ENCODE data around the gene MGAT4B.
"Not testable (repeated sequence)": the region's sequence is repeated elsewhere in the genome, so short reads cannot be mapped to it uniquely, and the experiment has no call there.

Gene MGAT4B

DNA sequence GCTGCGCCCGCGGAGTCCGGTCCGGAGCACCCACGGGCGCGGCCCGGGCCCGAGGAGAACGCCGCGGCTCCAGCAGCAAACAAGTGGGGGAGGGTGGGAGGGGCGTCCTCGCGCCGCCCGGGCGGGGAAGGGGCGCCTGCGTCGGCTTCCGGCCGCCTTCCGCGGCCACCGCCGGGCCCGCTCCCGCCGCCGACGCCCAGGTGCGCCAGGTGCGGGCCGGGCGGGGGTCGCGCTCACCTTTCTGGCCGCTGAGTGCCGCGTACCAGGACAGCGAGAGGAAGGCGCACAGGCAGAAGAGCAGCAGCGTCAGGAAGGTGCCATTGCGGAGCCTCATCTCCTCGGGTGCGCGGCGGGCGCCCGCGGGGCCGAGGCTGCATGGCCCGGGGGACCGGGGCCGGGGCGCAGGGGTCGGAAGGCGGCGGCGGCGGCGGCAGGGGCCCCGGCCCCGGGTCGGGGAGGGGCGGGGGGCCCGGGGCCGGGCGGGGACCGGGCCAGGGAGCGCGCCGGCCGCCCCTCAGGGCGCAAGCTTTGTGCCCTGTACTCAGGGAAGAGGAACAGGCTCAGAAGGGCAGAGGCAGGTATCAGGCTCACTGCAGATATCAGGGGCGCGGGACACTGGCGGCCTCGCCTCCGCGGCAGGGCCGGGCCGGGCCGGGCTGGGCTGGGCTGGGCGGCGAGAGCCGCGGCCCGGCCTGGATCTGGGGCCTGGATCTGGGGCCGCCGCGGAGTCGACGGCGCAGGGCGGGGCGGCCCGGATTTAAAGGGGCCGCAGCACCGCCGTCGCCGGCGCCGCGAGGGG is at the start of gene MGAT4B:
MGAT4B (minus strand) TSS at position 617 of the 799 bp plus-strand sequence; CDS start at position 334, 283 bp downstream.
- peaks cover 31% of the 10 kb centered on the region for H3K4me1 Mint-ChIP-seq
- no peaks in the 10 kb centered on the region for H3K9me3 Mint-ChIP-seq
- CTCF ChIA-PET, result interaction anchor here (1.4 kb wide), 1 partner anchor 10 kb away, joined by 4 read pairs; no protein-coding TSS in a partner anchor
- H3K27ac Mint-ChIP-seq, result peak within 1 kb of the TSS; percentile 75
- H3K27me3 Mint-ChIP-seq, result peaks cover 4% of the 10 kb centered on the region
- peak; percentile 76 for DNase-seq
- H3K4me3 Mint-ChIP-seq, result peak within 1 kb of the TSS; percentile 74
- H3K36me3 Mint-ChIP-seq, result peaks cover 6% of the 10 kb centered on the region

DNA sequence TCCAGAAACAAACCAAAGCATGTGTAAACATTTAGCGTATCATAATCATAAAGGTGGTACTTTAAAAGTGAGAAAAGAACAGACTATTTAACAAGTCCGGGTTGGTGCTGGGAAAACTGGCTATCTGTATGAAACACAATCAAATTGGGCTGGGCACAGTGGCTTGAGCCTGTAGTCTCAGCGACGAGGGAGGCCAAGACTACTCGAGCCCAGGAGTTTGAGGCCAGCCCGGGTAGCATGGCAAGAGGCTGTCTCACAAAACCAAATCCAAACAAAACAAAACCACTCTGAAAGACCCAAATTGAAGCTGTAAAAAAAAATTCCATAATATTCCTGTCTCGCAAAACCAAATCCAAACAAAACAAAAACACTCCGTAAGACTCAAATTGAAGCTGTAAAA is 47.7 kb upstream of the MGAT4B start:
- peaks cover 11% of the 10 kb centered on the region for H3K4me1 Mint-ChIP-seq
- no peaks in the 10 kb centered on the region for H3K27me3 Mint-ChIP-seq
- H3K27ac Mint-ChIP-seq, result no peak overlapping the region
- CTCF ChIA-PET, result no interaction called here
- no peak for DNase-seq
- H3K36me3 Mint-ChIP-seq, result peaks cover 4% of the 10 kb centered on the region
- no peak overlapping the region for H3K4me3 Mint-ChIP-seq
- no peaks in the 10 kb centered on the region for H3K9me3 Mint-ChIP-seq

DNA sequence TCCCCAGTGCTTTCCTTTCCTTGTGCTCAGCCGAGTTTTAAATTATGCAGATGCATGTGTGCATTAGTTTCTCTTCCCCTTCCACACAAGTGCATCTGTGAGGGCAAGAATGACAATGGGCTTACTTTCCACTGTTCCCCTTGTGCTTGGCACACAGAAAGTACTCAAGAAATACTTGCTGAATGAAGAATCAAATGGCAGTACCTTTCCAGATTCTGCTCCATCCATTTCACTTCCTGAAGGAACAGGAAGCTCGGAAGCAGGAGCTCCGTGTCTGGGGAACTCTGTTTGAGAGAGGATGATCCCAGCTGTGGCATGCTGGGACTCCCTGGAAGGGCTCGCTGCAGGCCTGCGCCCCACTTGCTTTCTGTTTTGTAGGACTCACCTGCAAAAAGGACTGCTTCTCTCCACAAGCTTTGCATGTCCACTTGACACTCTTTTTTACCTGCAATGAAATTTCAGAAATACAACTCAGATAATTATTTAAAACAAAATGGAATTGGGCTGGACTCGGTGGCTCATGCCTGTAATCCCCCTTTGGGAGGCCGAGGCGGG is 46.4 kb upstream of the MGAT4B start:
- H3K4me3 Mint-ChIP-seq, result no peak overlapping the region
- peaks cover 7% of the 10 kb centered on the region for H3K4me1 Mint-ChIP-seq
- CTCF ChIA-PET, result no interaction called here
- no peaks in the 10 kb centered on the region for H3K9me3 Mint-ChIP-seq
- H3K36me3 Mint-ChIP-seq, result peaks cover 4% of the 10 kb centered on the region
- H3K27me3 Mint-ChIP-seq, result no peaks in the 10 kb centered on the region
- no peak overlapping the region for H3K27ac Mint-ChIP-seq
- DNase-seq, result no peak

DNA sequence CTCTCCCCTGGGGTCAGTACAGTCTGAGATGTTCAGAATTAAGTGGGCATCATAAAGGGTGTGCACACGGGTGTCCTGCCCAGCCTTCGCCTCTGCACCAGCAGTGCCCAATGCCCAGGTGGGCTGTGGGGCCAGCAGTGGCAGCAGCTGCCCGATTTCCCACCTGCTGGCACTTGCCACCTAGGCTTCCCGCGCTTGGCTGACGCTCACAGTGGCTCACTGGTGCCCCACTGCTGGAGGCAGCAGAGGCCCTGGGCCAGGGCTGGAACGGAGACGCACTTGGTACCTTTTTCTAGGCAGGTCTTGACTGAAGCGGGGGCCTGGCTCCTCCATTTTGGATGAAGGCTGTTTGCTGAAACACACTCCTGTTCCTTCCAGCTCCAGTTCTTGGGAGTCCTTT is 35.0 kb upstream of the MGAT4B start:
- CTCF ChIA-PET, result no interaction called here
- H3K36me3 Mint-ChIP-seq, result peaks cover 19% of the 10 kb centered on the region
- DNase-seq, result no peak
- H3K9me3 Mint-ChIP-seq, result peaks cover 3% of the 10 kb centered on the region
- H3K27ac Mint-ChIP-seq, result no peak overlapping the region
- H3K27me3 Mint-ChIP-seq, result no peaks in the 10 kb centered on the region
- H3K4me3 Mint-ChIP-seq, result no peak overlapping the region
- peaks cover 7% of the 10 kb centered on the region for H3K4me1 Mint-ChIP-seq

DNA sequence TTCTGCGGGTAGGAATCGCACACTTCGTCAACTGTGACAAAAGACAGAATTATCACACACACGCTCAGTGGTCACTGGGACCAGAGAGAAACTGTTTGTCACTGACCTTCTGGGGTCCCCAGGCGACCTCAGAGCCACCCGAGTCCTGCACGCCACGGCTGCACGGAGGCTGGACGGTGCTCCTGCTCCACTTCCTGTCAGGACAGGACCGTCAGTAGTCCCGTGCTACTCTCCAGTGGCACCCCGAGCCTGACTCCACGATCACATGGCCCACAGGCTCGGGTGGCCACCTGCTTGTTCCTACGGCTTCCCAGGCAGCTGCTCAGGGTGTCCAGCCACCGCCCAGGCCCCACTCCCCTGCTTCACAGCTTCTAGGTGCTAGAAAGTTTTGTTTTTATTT is 34.1 kb upstream of the MGAT4B start:
- peaks cover 3% of the 10 kb centered on the region for H3K9me3 Mint-ChIP-seq
- CTCF ChIA-PET, result no interaction called here
- no peak overlapping the region for H3K4me3 Mint-ChIP-seq
- no peak overlapping the region for H3K27ac Mint-ChIP-seq
- H3K4me1 Mint-ChIP-seq, result peaks cover 15% of the 10 kb centered on the region
- H3K27me3 Mint-ChIP-seq, result no peaks in the 10 kb centered on the region
- no peak for DNase-seq
- peaks cover 26% of the 10 kb centered on the region for H3K36me3 Mint-ChIP-seq

DNA sequence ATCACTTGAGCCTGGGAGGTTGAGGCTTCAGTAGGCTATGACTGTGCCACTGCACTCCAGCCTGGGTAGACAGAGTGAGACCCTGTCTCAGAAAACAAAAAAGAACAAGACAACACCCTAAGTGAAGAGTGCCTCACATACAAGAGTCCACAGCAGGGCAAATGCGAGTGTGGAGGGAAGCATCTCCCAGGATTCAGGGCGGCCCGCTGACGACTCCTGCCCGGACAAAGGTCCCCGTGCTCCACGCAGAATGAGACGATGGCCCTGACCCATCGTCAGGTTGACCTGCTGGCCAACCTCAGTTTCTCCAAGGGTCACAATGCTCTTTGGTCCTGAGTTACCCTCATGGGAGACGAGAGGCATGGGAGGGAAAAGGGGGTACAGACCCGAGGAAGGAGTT is 33.7 kb upstream of the MGAT4B start:
- H3K36me3 Mint-ChIP-seq, result peaks cover 29% of the 10 kb centered on the region

DNA sequence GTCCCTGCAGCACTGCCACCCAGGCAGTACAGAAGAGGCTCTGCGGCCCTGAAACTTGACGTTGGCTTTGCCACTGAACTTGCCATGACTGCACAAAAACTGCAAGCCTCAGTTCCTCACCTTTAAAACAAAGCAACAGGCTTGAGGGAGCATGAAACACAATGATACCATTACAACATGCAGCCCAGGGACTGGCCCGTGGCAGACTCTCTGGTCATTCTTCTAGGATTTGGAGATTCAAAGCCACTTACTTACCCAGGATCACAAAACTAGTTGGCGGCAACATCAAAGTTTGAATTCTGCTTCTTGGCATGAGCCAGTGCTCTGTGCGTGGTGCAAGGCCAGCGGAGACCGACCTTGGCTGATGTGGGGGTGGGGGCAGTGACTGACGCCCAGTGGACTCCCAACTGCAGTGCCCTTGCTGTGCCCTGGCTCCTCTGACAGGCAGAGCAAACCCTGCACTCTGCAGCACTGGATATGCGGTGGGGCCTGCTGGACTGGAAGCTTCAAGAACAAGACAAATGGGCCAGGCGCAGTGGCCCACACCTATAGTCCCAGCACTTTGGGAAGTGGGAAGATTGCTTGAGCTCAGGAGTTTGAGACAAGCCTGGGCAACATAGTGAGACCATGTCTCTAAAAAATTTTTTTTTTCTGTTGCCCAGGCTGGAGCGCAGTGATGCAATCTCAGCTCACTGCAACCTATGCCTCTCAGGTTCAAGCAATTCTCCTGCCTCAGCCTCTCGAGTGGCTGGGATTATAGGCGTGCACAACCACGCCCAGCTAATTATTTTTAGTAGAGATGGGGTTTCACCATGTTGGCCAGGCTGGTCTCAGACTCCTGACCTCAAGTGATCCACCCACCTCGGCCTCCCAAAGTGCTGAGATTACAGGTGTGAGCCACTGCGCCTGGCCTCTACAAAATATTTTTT is 32.9 kb upstream of the MGAT4B start:
- DNase-seq, result no peak
- H3K4me1 Mint-ChIP-seq, result peaks cover 16% of the 10 kb centered on the region
- H3K27ac Mint-ChIP-seq, result peak overlapping the region; percentile 42
- H3K36me3 Mint-ChIP-seq, result peaks cover 29% of the 10 kb centered on the region
- no peaks in the 10 kb centered on the region for H3K27me3 Mint-ChIP-seq
- H3K9me3 Mint-ChIP-seq, result no peaks in the 10 kb centered on the region
- no peak overlapping the region for H3K4me3 Mint-ChIP-seq
- CTCF ChIA-PET, result no interaction called here

More for the DNA sequence above, 33.7 kb upstream of the MGAT4B start:
- peaks cover 16% of the 10 kb centered on the region for H3K4me1 Mint-ChIP-seq
- no peak overlapping the region for H3K27ac Mint-ChIP-seq
- no peak overlapping the region for H3K4me3 Mint-ChIP-seq
- no peak for DNase-seq
- no peaks in the 10 kb centered on the region for H3K27me3 Mint-ChIP-seq
- CTCF ChIA-PET, result no interaction called here
- H3K9me3 Mint-ChIP-seq, result peaks cover 3% of the 10 kb centered on the region

DNA sequence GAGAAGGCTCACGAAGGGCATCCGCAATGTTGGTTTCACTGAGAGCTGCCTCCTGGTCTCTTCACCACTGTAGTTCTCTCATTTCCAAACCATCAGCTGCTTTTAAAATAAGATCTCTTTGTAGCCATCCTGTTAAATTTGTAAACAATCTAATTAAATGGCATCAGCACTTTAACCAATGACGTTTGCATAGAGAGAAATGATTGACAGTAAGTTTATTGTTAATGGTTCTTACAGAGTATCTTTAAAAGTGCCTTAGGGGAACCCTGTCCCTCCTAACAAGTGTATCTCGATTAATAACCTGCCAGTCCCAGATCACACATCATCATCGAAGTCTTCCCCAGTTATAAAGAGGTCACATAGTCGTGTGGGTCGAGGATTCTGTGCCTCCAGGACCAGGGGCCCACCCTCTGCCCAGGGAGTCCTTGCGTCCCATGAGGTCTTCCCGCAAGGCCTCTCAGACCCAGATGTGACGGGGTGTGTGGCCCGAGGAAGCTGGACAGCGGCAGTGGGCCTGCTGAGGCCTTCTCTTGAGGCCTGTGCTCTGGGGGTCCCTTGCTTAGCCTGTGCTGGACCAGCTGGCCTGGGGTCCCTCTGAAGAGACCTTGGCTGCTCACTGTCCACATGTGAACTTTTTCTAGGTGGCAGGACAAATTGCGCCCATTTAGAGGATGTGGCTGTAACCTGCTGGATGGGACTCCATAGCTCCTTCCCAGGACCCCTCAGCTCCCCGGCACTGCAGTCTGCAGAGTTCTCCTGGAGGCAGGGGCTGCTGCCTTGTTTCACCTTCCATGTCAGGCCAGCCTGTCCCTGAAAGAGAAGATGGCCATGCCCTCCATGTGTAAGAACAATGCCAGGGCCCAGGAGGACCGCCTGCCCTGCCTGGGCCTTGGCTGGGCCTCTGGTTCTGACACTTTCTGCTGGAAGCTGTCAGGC is 30.7 kb upstream of the MGAT4B start:
- H3K36me3 Mint-ChIP-seq, result peaks cover 45% of the 10 kb centered on the region
- CTCF ChIA-PET, result interaction anchor here (0.5 to 1.4 kb wide), 4 partner anchors 34 to 105 kb away, joined by 3 to 12 read pairs (median 3); partner anchors contain the start of gene MAML1
- peak overlapping the region; percentile 4 for H3K4me3 Mint-ChIP-seq

DNA sequence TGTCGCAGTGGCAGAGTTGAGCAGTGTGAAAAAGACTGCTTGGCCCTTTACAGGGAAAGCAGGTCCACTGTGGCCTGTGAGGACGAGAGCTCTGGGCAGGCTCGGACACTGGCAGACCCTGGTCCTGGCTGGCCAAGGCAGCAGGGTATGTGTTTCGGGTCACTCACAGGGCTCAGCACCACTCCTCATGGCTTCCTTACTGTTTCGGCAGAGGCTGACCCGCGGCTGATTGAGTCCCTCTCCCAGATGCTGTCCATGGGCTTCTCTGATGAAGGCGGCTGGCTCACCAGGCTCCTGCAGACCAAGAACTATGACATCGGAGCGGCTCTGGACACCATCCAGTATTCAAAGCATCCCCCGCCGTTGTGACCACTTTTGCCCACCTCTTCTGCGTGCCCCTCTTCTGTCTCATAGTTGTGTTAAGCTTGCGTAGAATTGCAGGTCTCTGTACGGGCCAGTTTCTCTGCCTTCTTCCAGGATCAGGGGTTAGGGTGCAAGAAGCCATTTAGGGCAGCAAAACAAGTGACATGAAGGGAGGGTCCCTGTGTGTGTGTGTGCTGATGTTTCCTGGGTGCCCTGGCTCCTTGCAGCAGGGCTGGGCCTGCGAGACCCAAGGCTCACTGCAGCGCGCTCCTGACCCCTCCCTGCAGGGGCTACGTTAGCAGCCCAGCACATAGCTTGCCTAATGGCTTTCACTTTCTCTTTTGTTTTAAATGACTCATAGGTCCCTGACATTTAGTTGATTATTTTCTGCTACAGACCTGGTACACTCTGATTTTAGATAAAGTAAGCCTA is 29.8 kb upstream of the MGAT4B start:
- H3K36me3 Mint-ChIP-seq, result peaks cover 49% of the 10 kb centered on the region
- H3K4me1 Mint-ChIP-seq, result peaks cover 16% of the 10 kb centered on the region
- H3K27ac Mint-ChIP-seq, result peak overlapping the region; percentile 89
- CTCF ChIA-PET, result interaction anchor here (0.5 to 1.4 kb wide), 5 partner anchors 33 to 363 kb away, joined by 3 to 12 read pairs (median 3); partner anchors contain the start of gene MAML1
- H3K9me3 Mint-ChIP-seq, result no peaks in the 10 kb centered on the region
- H3K4me3 Mint-ChIP-seq, result peak overlapping the region; percentile 9
- peak; percentile 79 for DNase-seq
- no peaks in the 10 kb centered on the region for H3K27me3 Mint-ChIP-seq

More for the DNA sequence above, 30.7 kb upstream of the MGAT4B start:
- Mint-ChIP-seq H3K27me3 (no peaks in the 10 kb centered on the region), H3K9me3 (no peaks in the 10 kb centered on the region), H3K27ac (peak overlapping the region; percentile 89), H3K4me1 (peaks cover 16% of the 10 kb centered on the region)
- no peak for DNase-seq

DNA sequence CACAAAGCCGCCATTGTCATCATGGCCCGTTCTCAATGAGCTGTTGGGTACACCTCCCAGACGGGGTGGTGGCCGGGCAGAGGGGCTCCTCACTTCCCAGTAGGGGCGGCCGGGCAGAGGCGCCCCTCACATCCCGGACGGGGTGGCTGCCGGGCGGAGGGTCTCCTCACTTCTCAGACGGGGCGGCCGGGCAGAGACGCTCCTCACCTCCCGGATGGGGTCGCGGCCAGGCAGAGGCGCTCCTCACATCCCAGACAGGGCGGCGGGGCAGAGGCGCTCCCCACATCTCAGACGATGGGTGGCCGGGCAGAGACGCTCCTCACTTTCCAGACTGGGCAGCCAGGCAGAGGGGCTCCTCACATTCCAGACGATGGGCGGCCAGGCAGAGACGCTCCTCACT is 28.2 kb upstream of the MGAT4B start:
- Mint-ChIP-seq H3K36me3 (peaks cover 60% of the 10 kb centered on the region), H3K4me1 (peaks cover 16% of the 10 kb centered on the region)
- CTCF ChIA-PET, H3K4me3 Mint-ChIP-seq, DNase-seq, H3K27ac Mint-ChIP-seq, H3K9me3 Mint-ChIP-seq, H3K27me3 Mint-ChIP-seq: not testable (repeated sequence)

DNA sequence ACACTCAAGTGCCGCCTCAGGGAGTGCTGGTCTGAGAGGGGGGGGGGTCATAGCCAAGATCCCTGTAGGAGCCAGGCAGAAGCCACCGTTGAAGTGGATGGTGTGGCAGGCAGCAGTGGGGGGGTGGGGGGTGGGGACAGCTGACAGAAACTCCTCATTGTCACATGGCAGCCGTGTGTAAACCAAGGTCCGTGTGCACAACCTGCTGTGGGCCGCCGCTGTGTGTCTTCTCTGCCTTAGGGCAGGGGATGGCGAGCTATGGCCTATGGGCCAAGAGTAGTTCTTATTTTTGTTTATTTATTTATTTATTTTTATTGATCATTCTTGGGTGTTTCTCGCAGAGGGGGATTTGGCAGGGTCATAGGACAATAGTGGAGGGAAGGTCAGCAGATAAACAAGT is 27.5 kb upstream of the MGAT4B start:
- Mint-ChIP-seq H3K27ac (no peak overlapping the region), H3K27me3 (no peaks in the 10 kb centered on the region), H3K4me1 (peaks cover 16% of the 10 kb centered on the region), H3K4me3 (no peak overlapping the region), H3K9me3 (no peaks in the 10 kb centered on the region), H3K36me3 (peaks cover 65% of the 10 kb centered on the region)
- CTCF ChIA-PET, result no interaction called here
- DNase-seq, result no peak

DNA sequence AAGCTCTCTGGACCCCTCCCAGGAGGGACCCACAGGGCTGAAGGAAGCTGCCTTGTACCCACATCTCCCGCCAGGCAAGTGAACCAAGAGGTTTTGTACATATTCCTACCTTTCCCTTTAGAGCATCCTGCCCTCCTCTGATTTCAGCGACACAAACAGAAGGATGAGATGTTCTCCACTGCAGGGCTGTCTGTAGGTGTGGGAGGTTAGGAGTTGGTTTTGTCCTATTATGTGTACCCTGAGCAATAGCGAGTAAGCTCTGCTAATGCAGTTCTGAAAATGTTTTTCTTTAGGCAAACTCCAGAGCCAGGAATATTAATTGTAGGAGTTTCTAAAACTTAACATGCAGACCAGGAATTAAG is 27.0 kb upstream of the MGAT4B start:
- peaks cover 16% of the 10 kb centered on the region for H3K4me1 Mint-ChIP-seq
- peaks cover 69% of the 10 kb centered on the region for H3K36me3 Mint-ChIP-seq
- H3K9me3 Mint-ChIP-seq, result no peaks in the 10 kb centered on the region
- H3K27me3 Mint-ChIP-seq, result no peaks in the 10 kb centered on the region
- no peak overlapping the region for H3K4me3 Mint-ChIP-seq
- CTCF ChIA-PET, result no interaction called here
- DNase-seq, result no peak
- no peak overlapping the region for H3K27ac Mint-ChIP-seq

Data from activated naive CD4-positive, alpha-beta T cell treated with anti-CD3 and anti-CD28 coated beads, Interleukin-2, amount 10 ng/mL, durations not matched to agents 7 days and 5 days (primary cell).